ENCODE measurements around the gene BEST4.
"Not testable (repeated sequence)": the region's sequence is repeated elsewhere in the genome, so short reads cannot be mapped to it uniquely, and the experiment has no call there.

BEST4 gene

DNA sequence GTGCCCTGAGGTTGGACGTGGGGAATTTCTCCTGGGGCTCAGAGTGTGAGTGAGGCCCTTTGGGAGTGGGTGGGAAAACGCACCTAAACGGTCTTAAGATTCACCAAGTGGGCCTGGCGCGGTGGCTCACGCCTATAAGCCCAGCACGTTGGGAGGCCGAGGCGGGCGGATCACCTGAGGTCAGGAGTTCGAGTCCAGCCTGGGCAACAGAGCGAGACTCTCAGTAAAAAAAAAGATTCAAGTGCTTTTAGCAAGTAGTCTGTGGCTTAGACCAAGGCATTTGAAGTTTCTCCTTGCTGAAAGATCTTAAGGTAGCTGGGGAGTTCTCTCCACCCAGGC lies 11.3 kb downstream of the BEST4 start:
- no peak for DNase-seq

DNA sequence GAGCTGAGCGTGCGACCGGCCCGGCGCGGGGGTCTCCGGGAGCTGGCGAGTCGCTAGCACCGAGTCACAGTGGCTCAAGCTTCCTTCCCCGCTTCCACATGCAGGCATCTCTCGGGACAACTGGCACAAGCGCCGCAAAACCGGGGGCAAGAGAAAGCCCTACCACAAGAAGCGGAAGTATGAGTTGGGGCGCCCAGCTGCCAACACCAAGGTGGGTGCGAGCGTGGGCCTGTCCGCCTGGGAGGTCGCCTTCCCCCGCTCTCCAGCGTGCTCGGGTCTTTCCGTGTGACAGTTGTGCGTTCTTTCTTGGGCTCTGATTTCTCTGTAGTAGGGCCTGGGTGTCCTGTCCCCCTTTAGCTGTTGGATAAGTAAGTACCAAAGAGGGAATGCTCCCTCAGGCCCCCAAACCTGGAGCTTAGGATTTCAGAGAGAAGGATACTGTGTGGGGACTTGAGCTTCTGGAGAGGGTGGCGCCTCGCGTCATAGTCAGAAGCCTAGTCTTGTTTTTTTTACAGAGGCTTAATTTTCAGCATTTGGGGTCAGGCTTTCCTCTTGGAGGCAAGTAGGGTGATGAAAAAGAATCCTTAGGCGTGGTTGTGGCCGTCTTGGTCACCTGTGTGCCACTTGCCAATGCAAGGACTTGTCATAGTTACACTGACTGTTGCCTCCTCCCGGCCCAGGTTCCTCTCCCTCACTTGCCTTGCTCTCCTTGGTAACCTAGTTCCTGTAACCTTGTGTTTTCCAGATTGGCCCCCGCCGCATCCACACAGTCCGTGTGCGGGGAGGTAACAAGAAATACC lies 11.8 kb downstream of the BEST4 start:
- peak; percentile 20 for DNase-seq

DNA sequence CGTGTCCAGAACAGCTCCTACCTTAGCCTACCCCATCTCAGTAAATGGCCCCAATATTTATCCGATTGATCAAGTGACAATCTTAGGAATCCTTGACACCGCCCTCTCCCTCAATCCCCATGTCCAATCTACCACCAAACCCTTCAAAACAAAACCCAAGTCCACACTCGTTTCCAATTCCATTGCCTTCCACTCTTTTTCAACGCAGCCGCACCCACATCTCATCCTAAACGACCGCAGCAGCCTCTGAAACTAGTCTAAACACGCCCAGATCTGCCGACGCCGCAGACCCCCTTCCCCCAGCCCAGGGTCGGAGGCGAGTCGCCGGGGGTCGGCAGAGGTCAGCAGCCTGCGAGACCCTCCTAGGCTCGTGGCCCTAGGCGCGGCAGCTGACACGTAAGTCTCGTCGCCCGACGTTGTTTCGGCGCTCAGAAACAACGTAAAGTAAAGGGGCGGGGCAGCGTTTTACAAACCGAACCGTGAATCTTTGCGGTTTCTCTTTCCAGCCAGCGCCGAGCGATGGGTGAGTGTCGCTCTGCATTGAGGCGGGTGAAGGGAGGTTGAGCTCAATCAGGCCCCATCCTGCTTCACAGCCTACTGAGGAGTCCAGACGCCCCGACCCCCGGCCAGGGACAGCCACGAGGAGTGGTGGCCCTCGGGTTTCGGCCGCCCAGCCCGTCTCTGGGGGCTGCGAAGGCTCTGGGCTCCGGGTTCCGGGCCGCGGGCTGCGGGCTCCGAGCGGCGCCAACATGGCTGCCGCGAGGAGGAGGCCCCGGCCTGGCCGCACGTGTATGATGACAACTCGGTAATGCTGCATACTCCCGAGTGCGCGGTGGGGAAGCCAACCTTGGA lies 12.7 kb downstream of the BEST4 start, which contains the start of gene RPS8:
RPS8 (plus strand) TSS at position 463 of the 852 bp plus-strand sequence; CDS start at position 520, 57 bp downstream.
- peak; percentile 92 for DNase-seq

DNA sequence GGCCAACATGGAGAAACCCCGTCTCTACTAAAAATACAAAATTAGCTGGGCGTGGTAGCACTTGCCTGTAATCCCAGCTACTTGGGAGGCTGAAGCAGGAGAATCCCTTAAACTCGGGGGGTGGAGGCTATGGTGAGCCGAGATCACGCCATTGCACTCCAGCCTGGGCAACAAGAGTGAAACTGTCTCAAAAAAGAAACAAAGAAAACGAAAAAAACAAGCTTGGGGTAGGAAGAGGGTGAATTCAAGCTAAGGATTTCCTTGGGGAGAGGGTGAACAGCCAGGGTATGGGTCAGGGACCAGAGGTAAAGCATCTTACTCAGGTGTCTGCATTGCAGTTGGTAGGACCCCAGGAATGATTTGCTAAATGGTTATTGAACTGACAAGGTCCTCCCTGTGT lies 21.5 kb downstream of the BEST4 start:
- DNase-seq, result not testable (repeated sequence)

DNA sequence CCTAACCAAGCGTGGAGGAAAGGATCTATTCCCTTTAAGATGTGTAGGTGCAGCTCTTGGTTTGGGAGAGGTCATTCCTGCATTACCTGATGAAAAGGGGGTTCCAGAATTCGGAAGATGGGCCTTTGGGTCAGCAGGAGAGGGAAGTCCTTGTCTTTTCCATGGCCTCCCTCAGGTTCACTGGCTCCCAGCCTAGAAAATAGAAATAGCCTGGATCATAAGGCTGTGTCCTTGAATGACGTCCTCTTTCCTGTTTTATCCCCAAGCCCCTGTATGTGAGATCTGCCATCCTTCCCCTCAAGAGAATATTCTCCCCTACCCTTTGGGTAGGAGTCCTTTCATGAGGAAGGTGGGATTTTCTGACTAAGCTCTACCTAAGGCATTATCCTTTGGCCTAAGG lies 27.1 kb downstream of the BEST4 start:
- no peak for DNase-seq

DNA sequence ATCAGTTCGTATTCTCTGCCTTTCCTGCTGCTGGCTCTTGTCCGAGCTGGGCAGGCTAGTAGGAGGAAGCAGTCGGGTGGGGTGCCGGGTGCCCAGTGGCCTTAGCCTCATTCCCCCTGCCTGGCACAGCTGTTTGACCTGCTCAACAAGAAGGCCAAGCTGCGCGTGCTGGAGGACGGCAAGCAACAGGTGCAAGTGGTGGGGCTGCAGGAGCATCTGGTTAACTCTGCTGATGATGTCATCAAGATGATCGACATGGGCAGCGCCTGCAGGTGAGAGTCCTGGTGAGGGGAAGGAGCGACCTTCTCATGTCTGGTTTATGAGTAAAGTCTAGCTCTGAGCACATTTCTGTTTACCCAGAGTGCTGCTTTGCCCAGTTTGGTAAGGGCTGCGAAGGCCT lies 28.9 kb downstream of the BEST4 start:
- no peak for DNase-seq

DNA sequence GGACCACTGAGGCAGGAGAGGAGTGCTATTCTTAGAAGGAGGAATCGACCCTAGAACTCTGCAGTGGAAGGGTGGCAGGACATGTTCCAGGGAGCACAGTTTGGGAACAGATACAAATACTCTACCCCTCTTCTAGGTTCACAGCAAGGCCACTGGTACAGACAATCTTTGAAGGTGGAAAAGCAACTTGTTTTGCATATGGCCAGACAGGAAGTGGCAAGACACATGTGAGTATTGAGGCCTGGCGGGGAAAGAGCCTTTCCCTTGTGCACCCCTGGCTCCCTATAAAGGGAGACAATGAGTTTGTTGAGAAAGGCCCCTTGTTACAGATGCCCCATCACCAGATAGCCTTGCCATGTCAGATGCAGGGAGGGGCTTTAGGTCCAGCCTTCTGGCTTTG lies 30.6 kb downstream of the BEST4 start:
- DNase-seq, result no peak

DNA sequence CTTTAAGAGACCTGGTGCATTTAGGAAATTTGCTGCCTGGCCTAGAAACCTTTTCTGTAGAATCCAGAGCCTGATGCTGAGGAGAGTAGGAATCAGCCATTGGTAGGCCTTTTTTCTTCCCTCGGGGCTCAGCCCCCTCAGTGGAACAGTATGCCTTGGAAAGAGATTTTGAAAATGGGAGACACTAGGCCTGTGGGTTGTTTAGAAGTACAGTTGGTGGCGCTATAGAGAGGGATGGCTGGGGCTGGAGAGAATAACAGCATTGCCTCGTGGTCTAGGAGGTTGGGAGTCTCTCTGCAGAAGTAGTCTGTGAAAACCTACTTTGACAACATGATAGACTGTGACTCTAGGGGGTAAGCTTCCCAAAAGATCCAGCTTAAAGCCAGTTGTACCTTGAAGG lies 40.1 kb downstream of the BEST4 start:
- no peak for DNase-seq

DNA sequence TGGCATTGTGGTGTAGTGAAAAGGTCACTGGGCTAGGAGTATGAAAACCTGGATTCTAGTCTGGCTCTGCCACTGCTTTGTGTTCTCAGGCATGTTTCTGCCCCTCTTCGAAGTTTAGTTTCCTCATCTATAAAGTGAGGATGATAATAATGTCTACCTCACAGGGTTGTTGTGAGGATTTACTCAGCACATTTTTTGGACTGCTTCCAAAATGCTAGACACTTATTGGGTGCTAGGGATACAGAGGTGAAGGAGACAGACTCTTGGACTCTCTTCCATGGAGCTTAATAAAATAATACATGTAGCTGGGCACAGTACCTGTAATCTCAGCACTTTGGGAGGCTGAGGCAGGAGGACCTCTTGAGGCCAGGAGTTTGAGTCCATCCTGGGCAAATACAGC lies 44.8 kb downstream of the BEST4 start:
- no peak for DNase-seq

DNA sequence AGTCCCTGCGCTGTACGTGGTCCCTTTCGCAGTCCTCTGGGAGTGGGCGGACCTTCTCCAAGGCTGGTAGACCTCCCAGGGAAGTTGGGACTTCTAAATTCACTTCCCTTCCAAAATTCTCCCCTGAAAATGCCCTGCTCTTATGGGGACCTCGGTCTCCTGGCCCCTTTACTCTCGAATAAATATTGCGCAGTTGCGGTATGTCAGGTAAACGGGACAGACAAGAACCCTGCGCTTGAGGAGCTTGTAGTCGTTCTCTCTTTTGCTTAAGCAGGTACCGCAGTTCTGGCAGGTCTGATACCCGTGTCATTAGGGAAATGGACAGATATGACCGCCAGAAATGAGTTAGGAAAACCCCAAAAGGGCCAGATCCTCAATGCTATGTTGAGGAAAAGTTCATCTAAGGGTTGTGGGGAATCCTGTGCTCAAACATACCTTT lies 47.8 kb downstream of the BEST4 start:
- no peak for DNase-seq

DNA sequence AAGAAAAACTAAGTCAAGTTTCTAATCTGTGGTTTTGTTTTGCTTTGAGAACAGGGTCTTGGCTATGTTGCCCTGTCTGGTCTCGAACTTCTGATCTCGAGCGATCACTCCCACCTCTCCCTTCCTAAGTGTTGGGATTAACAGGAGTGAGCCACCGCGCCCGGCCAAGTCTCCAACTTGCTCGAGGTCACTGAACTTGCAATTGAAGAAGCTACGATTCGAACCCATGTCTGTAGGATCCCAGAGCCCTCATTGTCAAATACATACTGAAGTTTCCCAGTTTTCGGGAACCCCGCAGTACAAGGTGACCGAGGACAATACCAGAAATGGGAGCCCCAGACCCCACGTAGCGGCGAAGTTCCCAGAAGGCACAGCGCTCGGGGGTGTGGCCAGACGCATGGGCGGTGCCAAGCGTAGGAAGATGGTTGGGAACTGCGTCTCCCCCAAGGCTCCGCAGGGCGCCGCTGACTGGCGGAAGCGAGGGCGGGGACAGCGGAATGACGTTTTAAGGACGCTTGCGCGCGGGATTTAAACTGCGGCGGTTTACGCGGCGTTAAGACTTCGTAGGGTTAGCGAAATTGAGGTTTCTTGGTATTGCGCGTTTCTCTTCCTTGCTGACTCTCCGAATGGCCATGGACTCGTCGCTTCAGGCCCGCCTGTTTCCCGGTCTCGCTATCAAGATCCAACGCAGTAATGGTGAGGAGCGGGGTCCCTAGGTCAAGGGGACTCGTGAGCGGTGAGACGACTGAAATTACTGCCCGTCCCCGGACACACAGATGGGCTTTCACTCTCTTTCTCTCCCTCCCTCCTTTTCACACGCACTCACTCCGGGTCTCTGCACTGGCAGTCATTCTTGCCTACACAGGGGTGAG lies 48.4 kb downstream of the BEST4 start, which contains the start of gene KIF2C:
KIF2C (plus strand) TSS at position 531 of the 872 bp plus-strand sequence; CDS start at position 627, 96 bp downstream.
- peak; percentile 98 for DNase-seq

DNA sequence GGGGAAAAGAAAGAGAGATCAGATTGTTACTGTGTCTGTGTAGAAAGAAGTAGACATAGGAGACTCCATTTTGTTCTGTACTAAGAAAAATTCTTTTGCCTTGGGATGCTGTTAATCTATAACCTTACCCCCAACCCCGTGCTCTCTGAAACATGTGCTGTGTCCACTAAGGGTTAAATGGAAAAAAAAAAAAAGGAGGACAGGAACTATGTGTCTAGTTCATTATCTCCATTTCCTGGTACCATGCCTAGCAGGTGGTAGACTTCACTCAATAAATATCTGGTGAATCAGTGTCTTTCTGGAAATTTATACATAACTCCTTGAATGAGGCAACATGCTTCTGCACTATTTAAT lies 49.0 kb downstream of the BEST4 start:
- DNase-seq, result not testable (repeated sequence)

DNA sequence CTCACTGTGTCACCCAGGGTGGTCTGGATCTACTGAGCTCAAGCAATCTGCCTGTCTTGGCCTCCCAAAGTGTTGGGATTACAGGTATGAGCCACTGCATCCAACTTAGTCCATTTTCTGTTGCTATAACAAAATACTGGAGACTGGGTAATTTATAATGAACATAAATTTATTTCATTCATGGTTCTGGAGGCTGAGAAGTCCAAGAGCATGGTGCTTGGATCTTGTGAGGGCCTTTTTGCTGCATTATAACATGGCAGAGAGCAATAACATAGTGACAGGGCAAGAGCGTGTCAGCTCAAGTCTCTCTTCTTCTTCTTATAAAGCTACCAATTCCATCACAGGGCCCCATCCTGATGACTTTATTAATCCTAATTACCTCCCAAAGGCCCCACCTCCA lies 52.0 kb downstream of the BEST4 start:
- DNase-seq, result no peak

DNA sequence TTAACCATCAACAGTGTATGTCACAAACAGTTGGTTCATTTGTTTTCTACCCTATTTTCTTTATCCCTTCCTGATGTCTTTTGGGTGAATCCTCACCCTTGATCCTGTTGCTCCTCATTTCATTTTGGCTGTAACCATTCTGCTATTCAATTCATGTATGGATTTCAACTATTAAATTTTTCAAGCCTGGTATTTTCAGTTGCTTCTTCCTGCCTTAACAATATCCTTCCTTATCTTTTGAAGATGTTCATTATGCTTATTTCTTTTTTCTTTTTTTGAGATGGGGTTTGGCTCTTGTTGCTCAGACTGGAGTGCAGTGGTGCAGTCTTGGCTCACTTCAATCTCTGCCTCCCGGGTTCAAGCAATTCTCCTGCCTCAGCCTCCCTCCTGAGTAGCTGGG lies 54.2 kb downstream of the BEST4 start:
- no peak for DNase-seq
